Measurements from ENCODE around the gene TNFSF15.

Gene TNFSF15

DNA sequence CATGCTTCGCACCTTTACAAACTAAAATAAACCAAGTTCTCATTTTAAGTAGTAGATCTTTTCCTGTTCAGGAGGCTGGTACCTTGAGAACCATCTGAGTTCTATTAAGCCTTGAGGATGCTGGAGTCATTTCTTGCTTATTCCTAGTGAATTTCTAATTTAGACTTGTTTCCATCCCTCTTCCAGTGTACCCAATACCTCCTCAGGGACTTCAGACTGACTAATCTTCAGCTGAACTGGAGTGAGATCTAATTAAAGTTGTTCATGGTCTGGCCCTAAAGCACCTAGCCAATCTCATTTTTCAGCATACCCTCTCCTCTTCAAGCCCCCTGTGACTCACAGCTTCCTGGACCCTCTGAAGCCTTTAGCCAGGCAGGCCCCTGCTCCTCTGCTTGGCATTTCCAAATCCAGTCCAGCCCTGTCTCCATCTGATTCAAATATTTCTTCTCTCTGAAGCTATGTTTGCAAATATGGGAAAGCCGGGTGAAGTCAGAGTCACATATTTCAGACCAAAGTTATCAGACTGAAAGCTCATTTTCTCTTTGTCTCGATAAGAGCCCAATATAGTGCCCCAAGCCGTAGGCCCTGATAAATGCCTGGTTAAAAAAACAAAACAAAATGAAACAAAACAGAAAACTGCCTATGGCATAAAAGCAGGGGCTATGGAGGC, 19.4 kb upstream of the TNFSF15 start:
- Histone ChIP-seq H3K4me1 (ENCODE audit: low read length) (peaks cover 10% of the 10 kb centered on the region), H3K9ac (ENCODE audit: low read length) (no peak overlapping the region), H3K9me3 (ENCODE audit: insufficient read depth, low read length) (no peaks in the 10 kb centered on the region), H3K79me2 (ENCODE audit: low read length) (no peaks in the 10 kb centered on the region), H3K27ac (ENCODE audit: low read length) (no peak overlapping the region), H2AFZ (ENCODE audit: low read depth, low read length) (no peak overlapping the region), H3K36me3 (replicated peaks; ENCODE audit: low read depth, low read length) (peaks cover 3% of the 10 kb centered on the region), H3K4me2 (ENCODE audit: low read length) (no peak overlapping the region), H3K27me3 (ENCODE audit: low read depth, low read length) (peaks cover 4% of the 10 kb centered on the region; the same call in 1 of the 2 replicates), H3K4me3 (ENCODE audit: low read length) (no peak overlapping the region), H4K20me1 (ENCODE audit: insufficient read depth, low read length) (no peaks in the 10 kb centered on the region)
- TF ChIP-seq, protein P1, sequence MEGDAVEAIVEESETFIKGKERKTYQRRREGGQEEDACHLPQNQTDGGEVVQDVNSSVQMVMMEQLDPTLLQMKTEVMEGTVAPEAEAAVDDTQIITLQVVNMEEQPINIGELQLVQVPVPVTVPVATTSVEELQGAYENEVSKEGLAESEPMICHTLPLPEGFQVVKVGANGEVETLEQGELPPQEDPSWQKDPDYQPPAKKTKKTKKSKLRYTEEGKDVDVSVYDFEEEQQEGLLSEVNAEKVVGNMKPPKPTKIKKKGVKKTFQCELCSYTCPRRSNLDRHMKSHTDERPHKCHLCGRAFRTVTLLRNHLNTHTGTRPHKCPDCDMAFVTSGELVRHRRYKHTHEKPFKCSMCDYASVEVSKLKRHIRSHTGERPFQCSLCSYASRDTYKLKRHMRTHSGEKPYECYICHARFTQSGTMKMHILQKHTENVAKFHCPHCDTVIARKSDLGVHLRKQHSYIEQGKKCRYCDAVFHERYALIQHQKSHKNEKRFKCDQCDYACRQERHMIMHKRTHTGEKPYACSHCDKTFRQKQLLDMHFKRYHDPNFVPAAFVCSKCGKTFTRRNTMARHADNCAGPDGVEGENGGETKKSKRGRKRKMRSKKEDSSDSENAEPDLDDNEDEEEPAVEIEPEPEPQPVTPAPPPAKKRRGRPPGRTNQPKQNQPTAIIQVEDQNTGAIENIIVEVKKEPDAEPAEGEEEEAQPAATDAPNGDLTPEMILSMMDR (IDR thresholded peaks at IDR 0.05; ENCODE audit: low read depth, low read length), result no peak
- no peak for TF ChIP-seq EZH2phosphoT487 (IDR thresholded peaks at IDR 0.05; ENCODE audit: low read depth)

DNA sequence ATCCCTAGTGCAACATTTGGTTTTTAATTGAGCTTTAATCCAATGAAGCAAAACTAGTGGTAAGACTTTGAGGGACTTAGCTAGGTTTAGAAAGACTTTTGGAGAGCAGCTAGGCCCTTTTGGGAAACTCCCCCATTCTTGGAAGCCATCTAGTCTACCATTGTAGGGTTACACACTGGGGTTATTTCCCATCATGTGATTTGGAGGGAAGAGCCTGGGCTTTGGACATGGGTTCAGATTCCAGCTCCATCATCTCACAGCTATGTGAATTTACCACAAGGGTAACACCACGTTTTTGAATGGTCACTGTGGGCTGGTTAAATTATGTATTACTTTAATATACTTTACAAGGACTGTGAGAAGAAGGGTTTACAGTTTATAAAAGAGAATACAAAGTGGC, 18.3 kb upstream of the TNFSF15 start:
- H4K20me1 ChIP-seq (ENCODE audit: insufficient read depth, low read length), result no peaks in the 10 kb centered on the region

DNA sequence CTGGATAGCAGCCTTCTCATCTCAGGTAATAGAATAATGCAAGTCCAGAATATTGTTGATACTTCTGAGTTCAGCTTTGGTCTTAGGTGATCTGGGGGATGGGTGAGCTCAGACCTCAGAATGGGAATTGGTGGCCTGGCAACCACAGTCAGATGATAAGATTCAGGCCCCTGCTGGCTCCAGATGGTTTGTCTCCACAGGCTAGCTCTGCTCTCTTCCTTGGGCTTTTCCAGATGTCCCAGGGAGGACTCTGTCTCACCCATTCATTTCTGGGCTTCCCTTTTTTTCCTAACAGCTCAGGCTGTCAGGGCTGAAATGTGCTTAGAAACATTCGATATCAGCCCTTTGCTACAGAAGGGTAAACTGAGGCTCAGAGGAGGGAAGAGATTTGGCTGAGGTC, 17.6 kb upstream of the TNFSF15 start:
- Histone ChIP-seq H3K9me3 (ENCODE audit: insufficient read depth, low read length) (no peaks in the 10 kb centered on the region), H3K9ac (ENCODE audit: low read length) (no peak overlapping the region), H3K4me2 (ENCODE audit: low read length) (no peak overlapping the region), H2AFZ (ENCODE audit: low read depth, low read length) (no peak overlapping the region), H3K79me2 (ENCODE audit: low read length) (no peaks in the 10 kb centered on the region), H3K27me3 (ENCODE audit: low read depth, low read length) (peaks cover 3% of the 10 kb centered on the region; the same call in 1 of the 2 replicates), H3K27ac (ENCODE audit: low read length) (no peak overlapping the region), H3K4me1 (ENCODE audit: low read length) (peaks cover 12% of the 10 kb centered on the region), H3K36me3 (replicated peaks; ENCODE audit: low read depth, low read length) (peaks cover 3% of the 10 kb centered on the region), H3K4me3 (ENCODE audit: low read length) (no peak overlapping the region), H4K20me1 (ENCODE audit: insufficient read depth, low read length) (no peaks in the 10 kb centered on the region)
- TF ChIP-seq, protein P1 (IDR thresholded peaks at IDR 0.05; ENCODE audit: low read depth, low read length), result no peak
- no peak for TF ChIP-seq EZH2phosphoT487 (IDR thresholded peaks at IDR 0.05; ENCODE audit: low read depth)

More for the DNA sequence above, 18.3 kb upstream of the TNFSF15 start:
- H3K4me2 ChIP-seq (ENCODE audit: low read length), result no peak overlapping the region
- H3K27me3 ChIP-seq (ENCODE audit: low read depth, low read length), result peaks cover 4% of the 10 kb centered on the region; the same call in 1 of the 2 replicates
- peaks cover 10% of the 10 kb centered on the region for H3K4me1 ChIP-seq (ENCODE audit: low read length)
- H2AFZ ChIP-seq (ENCODE audit: low read depth, low read length), result no peak overlapping the region
- H3K9ac ChIP-seq (ENCODE audit: low read length), result no peak overlapping the region
- H3K79me2 ChIP-seq (ENCODE audit: low read length), result no peaks in the 10 kb centered on the region
- TF ChIP-seq, protein P1 (IDR thresholded peaks at IDR 0.05; ENCODE audit: low read depth, low read length), result no peak
- TF ChIP-seq EZH2phosphoT487 (IDR thresholded peaks at IDR 0.05; ENCODE audit: low read depth), result no peak
- no peaks in the 10 kb centered on the region for H3K9me3 ChIP-seq (ENCODE audit: insufficient read depth, low read length)
- H3K36me3 ChIP-seq (replicated peaks; ENCODE audit: low read depth, low read length), result peaks cover 3% of the 10 kb centered on the region
- H3K27ac ChIP-seq (ENCODE audit: low read length), result no peak overlapping the region
- H3K4me3 ChIP-seq (ENCODE audit: low read length), result no peak overlapping the region

DNA sequence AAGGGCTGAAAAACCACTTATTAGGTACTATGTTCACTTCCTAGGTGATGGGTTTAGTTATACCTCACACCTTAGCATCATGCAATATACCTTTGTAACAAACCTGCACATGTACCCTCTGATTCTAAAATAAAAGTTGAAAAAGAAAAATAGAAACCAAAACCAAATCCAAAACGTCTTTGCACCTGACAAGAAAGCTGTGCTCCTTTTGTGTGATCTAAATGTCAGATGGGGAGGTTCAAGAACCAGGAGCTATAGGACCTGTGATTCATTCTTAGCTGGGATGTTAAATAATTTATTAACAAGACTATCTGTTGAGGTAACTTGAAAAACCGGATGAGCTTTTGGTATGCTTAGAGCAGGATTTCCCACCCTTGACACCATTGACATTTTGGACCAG, 16.9 kb upstream of the TNFSF15 start:
- Histone ChIP-seq H3K4me1 (ENCODE audit: low read length) (peaks cover 12% of the 10 kb centered on the region), H3K79me2 (ENCODE audit: low read length) (no peaks in the 10 kb centered on the region), H3K4me3 (ENCODE audit: low read length) (no peak overlapping the region), H2AFZ (ENCODE audit: low read depth, low read length) (no peak overlapping the region), H3K4me2 (ENCODE audit: low read length) (no peak overlapping the region), H3K9me3 (ENCODE audit: insufficient read depth, low read length) (no peaks in the 10 kb centered on the region), H4K20me1 (ENCODE audit: insufficient read depth, low read length) (no peaks in the 10 kb centered on the region), H3K9ac (ENCODE audit: low read length) (no peak overlapping the region), H3K27me3 (ENCODE audit: low read depth, low read length) (no peaks in the 10 kb centered on the region), H3K27ac (ENCODE audit: low read length) (no peak overlapping the region), H3K36me3 (replicated peaks; ENCODE audit: low read depth, low read length) (peaks cover 3% of the 10 kb centered on the region)
- TF ChIP-seq, protein P1 (IDR thresholded peaks at IDR 0.05; ENCODE audit: low read depth, low read length), result no peak
- no peak for TF ChIP-seq EZH2phosphoT487 (IDR thresholded peaks at IDR 0.05; ENCODE audit: low read depth)
